B cell (primary cell): ENCODE measurements around the gene ZSWIM3. TPM values are rescaled to one million over a fixed set of nuclear protein-coding genes. Genes with fewer than 3 reads are reported as not detected.

ENCODE experiments used
- ATAC-seq: fragments of 200-7000 bp; cut with Tn5 transposase; one replicate; pipeline ENCODE4 v1.10.0; 2021; ENCODE audit warnings: low read depth, mild to moderate bottlenecking, moderate number of reproducible peaks, moderate library complexity
- CTCF ChIA-PET: fragments of 350-600 bp; sonication (Branson Sonifier 250); formaldehyde crosslinking; loops from one replicate; lab custom pipeline; 2021; ENCODE audit warnings: antibody characterized with exemption, inconsistent platforms; lab: Charles Lee
- POLR2A ChIA-PET: fragments of 350-600 bp; sonication (Branson Sonifier 250); formaldehyde crosslinking; loops from one replicate; lab custom pipeline; 2021; ENCODE audit warnings: antibody characterized with exemption; lab: Charles Lee
- DNase-seq: peaks from one replicate; pipeline ENCODE4 v3.0.0; 2013
- H2AFZ ChIP-seq: 2 replicates; pipeline ENCODE4 v1.6.1; 2012; ENCODE audit warnings: mild to moderate bottlenecking, low read depth, low read length; ENCODE audit not compliant: insufficient read depth, poor library complexity, severe bottlenecking
- H3K27ac ChIP-seq, 2 donors: 1 replicate in 1 of 2; 2 replicates in 1 of 2; pipeline ENCODE4 v1.5.1; 2012 to 2013; ENCODE audit warnings: low read length in 2 of 2, mild to moderate bottlenecking in 2 of 2, moderate library complexity in 1 of 2
- H3K27me3 ChIP-seq, 4 experiments: fragments of 200-600 bp in 1 of 4; sonication (generic) in 1 of 4; replicated peaks in 1 of 4; 1 replicate in 2 of 4; 2 replicates in 2 of 4; pipeline versions ENCODE4 v1.6.1 to v1.7.0; 2013 to 2016; ENCODE audit warnings: low read length in 3 of 4, mild to moderate bottlenecking in 2 of 4, mixed read lengths in 1 of 4, moderate library complexity in 1 of 4; ENCODE audit not compliant: insufficient read depth in 4 of 4, control insufficient read depth in 3 of 4; ENCODE audit errors: control extremely low read depth in 1 of 4
- H3K36me3 ChIP-seq, 2 experiments: replicated peaks in 1 of 2; 1 replicate in 1 of 2; 2 replicates in 1 of 2; pipeline versions ENCODE4 v1.6.1 to v1.7.1; 2013; ENCODE audit warnings: low read length in 1 of 2; ENCODE audit not compliant: insufficient read depth in 2 of 2, control insufficient read depth in 1 of 2; ENCODE audit errors: control extremely low read depth in 1 of 2, extremely low read depth in 1 of 2
- H3K4me1 ChIP-seq, 2 donors: fragments of 200-600 bp in 1 of 2; sonication (generic) in 1 of 2; 1 replicate in 1 of 2; 2 replicates in 1 of 2; pipeline versions ENCODE4 v1.5.1 to v1.6.1; 2013 to 2017; ENCODE audit warnings: low read length in 2 of 2; ENCODE audit not compliant: control insufficient read depth in 2 of 2, insufficient read depth in 2 of 2
- H3K4me2 ChIP-seq: replicated peaks from 2 replicates; pipeline ENCODE3; 2012; ENCODE audit warnings: mild to moderate bottlenecking, low read depth, low read length; ENCODE audit not compliant: poor library complexity, severe bottlenecking
- H3K4me3 ChIP-seq, 5 experiments: fragments of 200-600 bp in 1 of 5; sonication (generic) in 1 of 5; 1 replicate in 3 of 5; 2 replicates in 2 of 5; pipeline versions ENCODE4 v1.5.1 to v1.7.0; 2011 to 2016; ENCODE audit warnings: low read length in 4 of 5, mild to moderate bottlenecking in 4 of 5, low read depth in 2 of 5, control low read depth in 1 of 5, moderate library complexity in 1 of 5; ENCODE audit not compliant: insufficient read depth in 1 of 5; ENCODE audit errors: control extremely low read depth in 1 of 5, extremely low read depth in 1 of 5
- H3K79me2 ChIP-seq: fragments of 200-600 bp; sonication (generic); one replicate; pipeline ENCODE4 v1.6.0; 2016; ENCODE audit warnings: low read length; ENCODE audit not compliant: control insufficient read depth, insufficient read depth
- H3K9ac ChIP-seq: fragments of 200-600 bp; sonication (generic); 2 replicates; pipeline ENCODE4 v1.6.1; 2017; ENCODE audit warnings: mild to moderate bottlenecking, low read length, moderate library complexity
- H3K9me3 ChIP-seq, 3 donors: one replicate each; pipeline versions ENCODE4 v1.6.1 to v1.7.1; 2013; ENCODE audit warnings: low read length in 2 of 3; ENCODE audit not compliant: control insufficient read depth in 2 of 3, insufficient read depth in 1 of 3; ENCODE audit errors: control extremely low read depth in 1 of 3
- H4K20me1 ChIP-seq: 2 replicates; pipeline ENCODE4 v1.6.0; 2012; ENCODE audit warnings: mild to moderate bottlenecking, low read length; ENCODE audit not compliant: insufficient read depth, control insufficient read depth, poor library complexity, severe bottlenecking
- H3K27ac Mint-ChIP-seq: one replicate; pipeline ENCODE4 v1.8.0; 2021; ENCODE audit warnings: mixed read lengths
- H3K27me3 Mint-ChIP-seq: one replicate; pipeline ENCODE4 v1.8.0; 2021; ENCODE audit warnings: mixed read lengths
- H3K4me1 Mint-ChIP-seq: one replicate; pipeline ENCODE4 v1.8.0; 2021; ENCODE audit warnings: mixed read lengths
- H3K4me3 Mint-ChIP-seq: one replicate; pipeline ENCODE4 v1.8.0; 2021; ENCODE audit warnings: mixed read lengths
- H3K9me3 Mint-ChIP-seq: one replicate; pipeline ENCODE4 v1.8.0; 2022; ENCODE audit warnings: mixed read lengths; ENCODE audit not compliant: insufficient read depth
- CTCF ChIP-seq: fragments of 200-600 bp; IDR thresholded peaks from one replicate; pipeline ENCODE4 v1.8.0; 2022; ENCODE audit warnings: antibody characterized with exemption, mild to moderate bottlenecking
- EZH2 ChIP-seq: IDR thresholded peaks from 2 replicates; pipeline ENCODE4 v1.6.1; 2012; ENCODE audit warnings: borderline replicate concordance, low read depth, mild to moderate bottlenecking, moderate library complexity, low read length; ENCODE audit not compliant: insufficient read depth, poor library complexity, severe bottlenecking
- WGBS: methylation state at CpG from one replicate; pipeline ENCODE4 v1.1.5; 2013; ENCODE audit warnings: missing lambda C conversion rate; ENCODE audit not compliant: insufficient coverage; 5-methylcytosine and 5-hydroxymethylcytosine counted together
- intact Hi-C: fragments of 100-400 bp; cut with micrococcal nuclease; formaldehyde crosslinking; loops from one replicate; pipeline ENCODE4 v1.10.0; 2022
- polyA plus RNA-seq: library from polyadenylated mRNA; depleted of rRNA; stranded (reverse); fragments of >200 nt; gene quantifications from 2 replicates; pipeline ENCODE4 v1.2.3, GENCODE V29; 2012
- total RNA-seq, 2 donors: library from RNA; stranded (reverse); fragments of 120-200 nt in 1 of 2; gene quantifications; 1 replicate in 1 of 2; 2 replicates in 1 of 2; pipeline versions ENCODE4 v1.2.3 to v1.2.4, GENCODE V29; 2013 to 2022

ZSWIM3 gene
- total and polyA plus RNA-seq, 2 donors (not counting 1 experiment from before 2014, with no cell fraction given): 4.0 to 7.1 TPM

DNA sequence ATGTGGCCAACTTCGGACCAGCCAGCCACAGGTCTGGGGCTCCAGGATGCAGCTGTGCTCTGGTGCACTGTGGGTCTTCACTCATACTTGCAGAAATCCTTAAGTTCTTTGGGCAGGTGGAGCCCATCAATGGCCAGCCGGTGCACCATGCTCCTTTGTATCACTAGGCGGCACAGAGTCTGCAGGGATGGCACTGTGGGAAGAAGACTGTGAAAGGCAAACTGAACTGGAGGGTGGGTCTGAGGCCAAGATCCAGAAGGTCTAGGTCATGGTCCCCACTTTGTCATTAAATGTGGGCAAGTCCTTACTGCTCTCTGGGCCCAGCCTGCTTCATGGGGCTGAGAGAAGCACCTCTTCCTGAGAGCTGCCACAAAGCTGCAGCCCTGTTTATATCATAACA is 31.3 kb downstream of the ZSWIM3 start:
- ChIA-PET CTCF (interaction anchor here (0.6 to 1.9 kb wide), 3 partner anchors 21 to 202 kb away, joined by 4 to 8 read pairs (median 8); no protein-coding TSS in a partner anchor), POLR2A (interaction anchor here (5.3 kb wide), 1 partner anchor 46 kb away, joined by 41 read pairs; the partner anchor contains the start of gene PCIF1)
- H3K27ac Mint-ChIP-seq: peak overlapping the region; percentile 37
- intact Hi-C loops: no loop called here
- H3K4me3 ChIP-seq: no peak overlapping the region
- peaks cover 24 to 29% of the 10 kb centered on the region in 2 donors for H3K4me1 ChIP-seq
- H2AFZ ChIP-seq: no peak overlapping the region
- peaks cover 0 to 25% of the 10 kb centered on the region in 2 experiments for H3K36me3 ChIP-seq
- DNase-seq (no peak), ATAC-seq (no peak)
- peaks cover 16% of the 10 kb centered on the region for H3K79me2 ChIP-seq
- H3K4me1 Mint-ChIP-seq: peaks cover 36% of the 10 kb centered on the region
- no peaks in the 10 kb centered on the region for H3K27me3 Mint-ChIP-seq
- TF ChIP-seq EZH2 (no peak), CTCF (no peak)
- 82% methylated on average over 3 of the region's 3 CpGs for WGBS
- H3K9me3 Mint-ChIP-seq: no peaks in the 10 kb centered on the region
- no peaks in the 10 kb centered on the region for H3K27me3 ChIP-seq
- H3K27ac ChIP-seq: no peak overlapping the region
- H4K20me1 ChIP-seq: no peaks in the 10 kb centered on the region
- H3K9ac ChIP-seq: no peak overlapping the region
- no peaks in the 10 kb centered on the region for H3K9me3 ChIP-seq
- no peak overlapping the region for H3K4me3 Mint-ChIP-seq
- no peak overlapping the region for H3K4me2 ChIP-seq
